Retina (tissue), 1 donor: ENCODE results near the gene PRSS57.
"Not testable (repeated sequence)": the region's sequence is repeated elsewhere in the genome, so short reads cannot be mapped to it uniquely, and the experiment has no call there.

Experiments
- DNase-seq: peaks from one replicate; pipeline ENCODE4 v3.0.0-alpha.2; 2016

Gene PRSS57

GRCh38 chr19:722553-723101 is 27.4 kb upstream of the PRSS57 start:
- no peak for DNase-seq

DNA sequence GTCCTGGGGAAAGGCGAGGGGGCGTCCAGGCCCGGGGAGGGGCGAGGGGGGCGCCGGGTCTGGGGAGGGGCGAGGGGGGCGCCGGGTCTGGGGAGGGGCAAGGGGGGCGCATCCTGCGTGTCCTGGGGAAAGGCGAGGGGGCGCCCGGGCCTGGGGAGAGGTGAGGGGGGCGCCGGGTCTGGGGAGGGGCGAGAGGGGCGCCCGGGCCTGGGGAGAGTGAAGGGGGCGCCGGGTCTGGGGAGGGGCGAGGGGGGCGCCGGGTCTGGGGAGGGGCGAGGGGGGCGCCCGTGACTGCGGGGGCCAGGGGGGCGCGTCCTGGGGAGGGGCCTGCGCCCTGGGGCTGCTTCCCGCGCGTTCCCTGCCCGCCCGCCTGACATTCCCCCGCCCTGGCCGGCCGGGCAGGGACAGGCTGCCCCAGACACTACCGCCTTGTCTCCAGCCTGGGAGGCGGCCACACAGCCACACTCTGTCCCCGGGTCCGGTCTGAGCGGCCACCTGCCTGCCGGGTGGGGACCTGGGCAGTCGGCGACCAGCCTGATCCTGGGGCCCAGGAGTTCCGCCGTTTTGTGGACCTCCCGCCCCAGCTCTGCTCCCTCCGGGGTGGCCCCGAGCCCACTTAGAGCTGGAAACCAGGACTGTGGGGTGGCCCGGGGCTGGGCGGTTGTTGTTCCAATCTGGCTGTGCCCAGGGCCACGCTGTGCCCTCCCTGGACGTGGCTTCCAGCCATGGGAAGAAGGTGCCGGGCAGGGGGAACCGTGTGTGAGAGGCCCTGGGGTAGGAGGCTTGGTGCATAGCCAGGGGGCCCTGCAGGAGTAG is 25.3 kb upstream of the PRSS57 start:
- DNase-seq: peak; percentile 79

DNA sequence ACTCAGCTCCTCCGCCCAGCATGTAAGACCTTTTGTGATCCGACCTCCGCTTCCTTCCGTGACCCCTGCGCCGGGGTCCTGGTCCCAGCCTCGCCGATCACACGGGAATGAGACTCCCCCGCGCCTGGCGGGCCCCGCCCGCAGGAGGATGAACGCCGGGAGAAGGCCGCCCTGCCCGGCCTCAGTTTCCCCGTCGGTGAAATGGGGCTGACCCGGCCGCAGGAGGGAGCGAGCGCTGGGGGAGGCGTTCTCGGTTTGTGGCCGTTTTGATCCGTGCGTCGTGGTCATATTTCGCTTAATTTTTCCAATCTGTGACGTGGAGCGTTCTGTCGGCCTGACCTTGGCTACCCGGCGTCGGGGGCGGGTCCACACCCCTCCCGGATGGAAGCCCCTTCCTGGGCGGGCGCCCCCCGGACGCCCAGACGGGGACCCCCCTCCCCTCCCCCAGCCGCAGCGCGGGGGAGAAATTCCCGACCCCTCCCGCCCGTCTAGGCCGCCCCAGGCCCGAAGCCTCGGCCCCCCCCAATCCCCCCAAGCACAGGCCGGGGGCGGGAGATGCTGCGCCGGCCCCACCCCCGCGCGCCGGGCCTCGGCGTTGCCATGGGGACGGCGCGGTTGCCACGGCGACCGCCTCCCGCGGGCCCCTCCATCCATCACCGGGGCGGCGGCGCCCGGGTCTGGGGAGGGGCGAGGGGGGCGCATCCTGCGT is 24.5 kb upstream of the PRSS57 start:
- DNase-seq: peak; percentile 82

- peak; percentile 72 for DNase-seq
These were observed 23.8 kb upstream of the PRSS57 start for GRCh38 chr19:718991-719512.

DNA sequence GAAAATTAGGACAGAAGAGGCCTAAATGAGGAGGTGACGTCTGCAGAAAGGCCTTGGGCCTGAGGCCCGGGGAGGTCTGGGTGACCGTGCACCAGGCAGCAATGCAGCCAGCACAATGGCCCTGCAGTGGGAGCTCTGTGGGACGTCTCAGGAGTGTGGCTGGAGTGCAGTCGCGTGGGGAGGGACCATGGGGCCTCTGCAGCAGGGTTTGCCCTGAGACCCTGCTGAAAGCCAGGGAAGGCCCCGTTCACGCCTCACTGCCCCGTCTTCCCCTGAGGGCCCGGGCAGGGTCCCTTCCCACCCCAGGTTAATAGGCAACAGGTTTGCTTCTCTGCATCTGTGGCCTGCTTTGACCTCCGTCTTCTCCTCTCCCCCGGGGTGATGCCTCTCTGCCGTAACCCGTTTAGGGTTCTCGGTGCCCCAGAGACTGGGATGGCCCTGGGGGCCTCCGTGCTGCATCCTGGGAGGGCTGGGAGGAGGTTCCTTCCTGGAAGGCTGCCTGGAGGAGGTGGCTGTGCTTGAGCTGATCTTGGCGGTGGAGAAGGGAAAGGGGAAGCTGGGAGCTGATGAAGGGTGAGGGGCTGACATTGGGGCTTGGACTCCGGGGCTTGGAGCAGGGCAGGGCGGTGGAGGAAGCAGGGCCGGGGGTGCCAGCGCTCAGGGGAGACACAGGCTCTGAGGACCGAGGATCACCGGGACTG is 23.1 kb upstream of the PRSS57 start:
- peak; percentile 77 for DNase-seq

GRCh38 chr19:715347-715746 is 20.1 kb upstream of the PRSS57 start:
- no peak for DNase-seq

DNA sequence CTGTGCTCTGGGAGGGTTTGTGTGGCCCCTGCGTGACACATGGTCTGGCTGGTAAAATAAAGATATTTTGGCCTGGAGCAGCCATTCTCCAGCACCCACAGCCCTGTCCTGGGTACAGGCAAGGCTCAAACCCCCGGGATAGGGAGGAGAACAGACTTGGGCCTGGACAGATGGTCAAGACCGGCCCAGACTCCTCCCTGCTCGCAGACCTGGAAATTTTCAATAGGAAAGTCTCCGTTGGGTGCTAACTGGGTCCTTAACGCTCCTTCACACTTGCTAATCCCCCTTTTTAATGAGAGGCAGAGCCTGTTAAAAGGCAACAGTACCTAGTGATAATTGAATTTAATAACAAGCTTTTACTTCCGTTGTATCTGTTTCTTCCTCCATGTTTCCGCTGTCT is 16.0 kb upstream of the PRSS57 start:
- DNase-seq: no peak

DNA sequence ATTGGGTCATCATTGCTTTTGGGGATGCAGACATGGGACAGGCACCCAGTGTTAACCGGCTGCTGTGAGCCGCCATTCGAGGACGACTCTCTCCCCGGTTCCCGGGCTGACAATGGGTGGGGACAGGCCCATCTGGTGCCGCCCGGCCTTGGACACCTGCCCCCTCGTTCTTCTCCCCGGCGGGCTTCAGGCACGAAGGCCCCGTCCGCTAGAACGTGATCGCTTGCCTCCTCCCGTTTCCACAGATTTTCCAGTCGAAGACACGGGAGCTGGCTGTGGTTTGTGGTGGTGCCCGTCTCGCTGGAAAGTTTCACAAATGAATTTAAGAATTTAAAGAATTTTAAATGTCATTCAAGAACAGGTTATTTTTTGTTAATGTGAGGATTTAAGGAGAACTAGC is 15.5 kb upstream of the PRSS57 start:
- peak; percentile 54 for DNase-seq

DNA sequence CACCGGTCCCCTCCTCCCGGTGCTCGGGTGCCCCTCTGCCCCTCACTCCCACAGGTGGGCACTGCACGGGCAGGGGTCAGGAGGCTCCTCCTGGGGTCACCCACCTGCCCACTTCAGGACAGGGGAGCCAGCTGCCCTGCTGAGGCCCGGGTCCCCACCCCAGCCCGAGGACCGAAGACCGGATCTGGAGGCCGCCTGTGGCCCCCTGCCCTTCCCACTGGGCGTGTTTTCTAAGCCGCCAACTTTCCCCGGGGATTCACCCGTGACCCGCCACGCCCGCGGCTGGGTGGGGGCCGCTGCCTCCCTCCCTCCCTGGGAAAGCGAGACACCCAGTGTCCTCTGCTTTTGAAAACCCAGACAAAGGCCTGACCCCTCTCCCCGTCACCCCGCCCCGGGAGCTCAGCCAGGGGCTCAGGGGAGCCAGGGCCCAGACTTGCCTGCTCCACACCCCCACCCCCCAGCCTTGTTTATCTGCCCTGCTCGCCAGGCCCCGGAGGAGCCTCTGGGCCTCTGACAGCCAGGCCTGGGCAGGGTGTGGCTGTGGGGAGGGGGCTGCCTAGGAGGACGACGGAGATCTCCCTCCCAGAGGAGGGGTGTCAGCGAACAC is 14.8 kb upstream of the PRSS57 start:
- DNase-seq: peak; percentile 58

DNA sequence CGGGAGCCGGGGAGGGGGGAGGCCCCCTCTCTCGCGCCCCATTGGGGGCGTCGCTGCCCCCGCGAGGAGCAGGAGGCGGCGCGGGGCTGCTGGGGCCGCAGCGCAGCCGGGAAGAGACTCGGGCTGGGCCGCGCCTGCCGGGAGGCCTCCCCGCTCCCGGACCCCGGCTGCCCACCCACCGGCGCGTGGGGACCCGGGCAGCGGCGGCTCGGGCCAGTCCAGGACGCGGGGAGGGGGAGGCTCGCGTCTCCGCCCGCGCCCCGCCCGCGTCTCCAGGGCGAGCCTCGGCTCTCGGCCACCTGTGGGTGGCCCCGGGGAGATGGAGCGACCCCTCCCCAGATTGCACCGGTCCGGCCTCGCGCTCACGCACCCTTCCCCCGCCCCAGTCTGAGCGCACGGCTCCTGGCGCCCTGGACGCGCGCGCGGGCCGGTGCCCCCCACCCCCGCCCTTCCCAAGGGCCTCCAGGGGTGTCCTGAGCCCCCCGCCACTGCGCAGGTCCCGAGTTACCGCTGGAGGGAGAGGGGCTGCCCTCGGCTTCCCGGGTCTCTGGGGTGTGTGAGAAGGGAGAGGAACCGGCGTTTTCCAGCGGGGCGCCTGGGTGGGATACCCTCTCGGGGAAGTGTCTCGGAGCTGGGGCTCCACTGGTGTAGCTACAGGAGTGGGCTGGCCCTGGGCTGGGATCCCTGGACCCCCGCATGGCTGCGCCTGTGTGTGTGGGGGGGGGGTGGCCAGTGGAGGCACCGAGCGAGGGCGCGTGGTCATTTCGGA is 14.1 kb upstream of the PRSS57 start:
- peak; percentile 59 for DNase-seq

DNA sequence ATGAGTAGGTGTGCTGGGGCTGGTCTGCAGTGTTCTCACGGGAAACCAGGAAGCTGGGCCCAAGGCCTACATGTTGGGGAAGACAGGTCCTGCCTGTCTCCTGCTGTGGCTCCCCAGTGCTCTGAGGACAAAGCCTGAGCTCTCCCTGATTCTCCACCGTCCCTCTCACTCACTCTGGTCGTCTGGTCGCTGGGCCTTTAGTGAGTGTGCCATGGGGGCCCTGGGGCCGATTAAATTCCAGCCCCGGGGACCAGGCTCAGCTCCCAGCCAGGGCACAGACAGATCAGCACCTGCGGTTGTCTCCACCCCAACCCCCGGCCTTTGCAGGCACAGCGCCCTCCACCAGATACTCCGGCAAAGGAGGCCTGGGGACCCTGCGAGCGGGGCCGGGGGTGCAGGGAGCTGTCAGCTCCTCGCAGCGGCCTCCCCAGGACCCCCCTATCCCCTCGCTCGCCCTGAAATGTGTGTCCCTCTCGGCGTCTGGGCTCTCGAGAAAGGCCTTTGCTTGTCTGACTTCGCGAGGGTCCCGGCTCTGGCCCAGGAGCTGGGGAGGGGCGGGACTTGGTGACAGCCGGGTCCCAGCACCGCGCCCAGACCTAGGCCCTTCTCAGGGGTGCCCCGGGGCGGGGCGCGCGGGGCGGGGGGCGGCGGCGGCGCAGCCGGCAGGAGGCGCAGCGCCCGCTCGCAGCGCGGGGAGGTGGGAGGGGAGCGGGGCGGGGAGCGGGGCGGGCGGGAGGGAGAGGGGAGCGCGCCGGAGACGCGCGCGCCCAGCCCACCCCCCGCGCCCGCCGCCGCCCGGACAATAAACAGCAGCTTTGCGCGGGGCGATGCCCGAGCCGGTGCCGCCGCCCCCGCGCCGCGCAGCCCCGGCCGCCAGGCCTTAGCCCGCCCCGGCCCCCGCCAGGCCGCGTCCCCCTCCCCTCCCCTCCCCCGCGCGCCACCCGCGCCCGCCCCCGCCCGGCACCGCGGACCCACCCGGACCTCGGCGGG is 13.2 kb upstream of the PRSS57 start, which contains the start of gene PALM:
PALM (plus strand) TSS at position 782 of the 990 bp plus-strand sequence. CDS start 212 bp downstream, outside the sequence.
- peak; percentile 76 for DNase-seq

GRCh38 chr19:704447-704741 is 9.1 kb upstream of the PRSS57 start:
- DNase-seq: no peak

DNA sequence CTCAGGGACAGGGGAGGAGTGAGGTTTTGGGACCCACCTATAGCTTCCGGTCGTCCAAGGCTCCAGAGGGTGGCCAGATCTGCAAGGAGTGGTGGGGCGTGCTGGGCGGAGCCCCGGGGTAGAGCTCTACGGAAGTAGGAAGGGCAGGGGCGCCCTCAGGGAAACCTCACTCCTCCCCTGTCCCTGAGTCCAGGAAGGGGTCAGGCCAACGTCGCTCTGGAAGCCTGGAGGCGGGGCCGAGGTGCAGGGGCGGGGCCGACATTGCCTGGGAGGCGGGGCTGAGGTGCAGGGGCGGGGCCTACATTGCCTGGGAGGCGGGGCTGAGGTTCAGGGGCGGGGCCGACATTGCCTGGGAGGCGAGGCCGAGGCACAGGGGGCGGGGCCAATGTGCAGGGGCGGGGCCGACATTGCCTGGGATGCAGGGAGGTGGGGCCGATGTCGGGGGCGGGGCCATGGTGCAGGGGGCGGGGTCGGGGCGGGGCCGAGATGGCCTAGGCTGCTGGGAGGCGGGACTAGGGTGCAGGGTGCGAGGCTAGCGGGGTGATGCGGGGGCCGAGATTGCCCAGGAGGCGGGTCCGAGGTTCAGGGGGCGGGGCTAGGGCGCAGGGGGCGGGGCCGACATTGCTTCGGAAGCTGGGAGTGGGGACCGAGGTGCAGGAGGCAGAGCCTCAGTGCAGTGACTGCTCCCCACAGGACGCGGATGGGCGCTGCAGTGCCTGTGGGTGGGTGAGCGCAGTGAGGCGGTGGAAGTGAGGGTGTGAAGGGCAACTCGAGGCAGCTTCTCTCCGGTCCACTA is 8.6 kb upstream of the PRSS57 start:
- peak; percentile 48 for DNase-seq

DNA sequence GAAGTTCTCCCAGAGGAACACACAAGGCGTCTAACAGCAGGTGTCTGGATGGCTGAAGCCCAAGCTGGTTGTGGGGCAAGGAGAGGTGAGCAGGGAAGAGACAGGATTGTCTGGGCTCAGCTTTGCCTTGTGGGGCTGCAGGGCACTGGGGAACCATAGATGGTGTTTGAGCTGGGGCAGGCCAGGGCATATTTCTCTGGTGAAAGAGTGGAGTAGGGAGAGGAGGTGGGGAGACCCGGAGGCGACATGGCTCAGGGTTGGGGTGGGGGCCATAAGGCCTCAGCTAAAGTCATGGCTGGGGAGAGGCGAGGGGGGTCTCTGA is 8.0 kb upstream of the PRSS57 start:
- no peak for DNase-seq

- DNase-seq: not testable (repeated sequence)
These were observed 7.6 kb upstream of the PRSS57 start for GRCh38 chr19:702847-703246.

DNA sequence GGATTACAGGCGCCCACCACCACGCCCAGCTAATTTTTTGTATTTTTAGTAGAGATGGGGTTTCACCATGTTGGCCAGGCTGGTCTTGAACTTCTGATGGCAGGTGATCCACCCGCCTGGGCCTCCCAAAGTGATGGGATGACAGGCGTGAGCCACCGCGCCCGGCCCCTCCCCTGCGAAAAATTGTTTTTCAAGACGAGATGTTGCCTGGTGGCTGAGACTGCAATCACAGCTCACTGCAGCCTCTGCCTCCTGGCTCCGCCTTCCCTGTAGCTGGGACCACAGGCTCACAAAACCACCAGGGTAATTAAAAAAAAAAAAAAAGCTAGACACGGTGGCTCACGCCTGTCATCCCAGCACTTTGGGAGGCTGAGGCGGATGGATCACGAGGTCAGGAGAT is 4.6 kb upstream of the PRSS57 start:
- DNase-seq: not testable (repeated sequence)

DNA sequence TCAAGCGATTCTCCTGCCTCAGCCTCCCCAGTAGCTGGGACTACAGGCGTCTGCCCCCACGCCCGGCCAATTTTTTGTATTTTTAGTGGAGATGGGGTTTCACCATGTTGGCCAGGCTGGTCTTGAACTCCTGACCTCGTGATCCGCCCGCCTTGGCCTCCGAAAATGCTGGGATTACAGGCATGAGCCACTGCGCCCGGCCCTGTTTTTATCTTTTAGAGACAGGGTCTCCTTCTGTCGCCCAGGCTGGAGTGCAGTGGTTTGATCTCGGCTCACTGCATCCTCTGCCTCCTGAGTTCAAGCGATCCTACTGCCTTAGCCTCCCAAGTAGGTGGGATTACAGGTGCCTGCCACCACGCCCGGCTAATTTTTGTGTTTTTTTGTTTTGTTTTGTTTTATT is 3.3 kb upstream of the PRSS57 start:
- not testable (repeated sequence) for DNase-seq

DNA sequence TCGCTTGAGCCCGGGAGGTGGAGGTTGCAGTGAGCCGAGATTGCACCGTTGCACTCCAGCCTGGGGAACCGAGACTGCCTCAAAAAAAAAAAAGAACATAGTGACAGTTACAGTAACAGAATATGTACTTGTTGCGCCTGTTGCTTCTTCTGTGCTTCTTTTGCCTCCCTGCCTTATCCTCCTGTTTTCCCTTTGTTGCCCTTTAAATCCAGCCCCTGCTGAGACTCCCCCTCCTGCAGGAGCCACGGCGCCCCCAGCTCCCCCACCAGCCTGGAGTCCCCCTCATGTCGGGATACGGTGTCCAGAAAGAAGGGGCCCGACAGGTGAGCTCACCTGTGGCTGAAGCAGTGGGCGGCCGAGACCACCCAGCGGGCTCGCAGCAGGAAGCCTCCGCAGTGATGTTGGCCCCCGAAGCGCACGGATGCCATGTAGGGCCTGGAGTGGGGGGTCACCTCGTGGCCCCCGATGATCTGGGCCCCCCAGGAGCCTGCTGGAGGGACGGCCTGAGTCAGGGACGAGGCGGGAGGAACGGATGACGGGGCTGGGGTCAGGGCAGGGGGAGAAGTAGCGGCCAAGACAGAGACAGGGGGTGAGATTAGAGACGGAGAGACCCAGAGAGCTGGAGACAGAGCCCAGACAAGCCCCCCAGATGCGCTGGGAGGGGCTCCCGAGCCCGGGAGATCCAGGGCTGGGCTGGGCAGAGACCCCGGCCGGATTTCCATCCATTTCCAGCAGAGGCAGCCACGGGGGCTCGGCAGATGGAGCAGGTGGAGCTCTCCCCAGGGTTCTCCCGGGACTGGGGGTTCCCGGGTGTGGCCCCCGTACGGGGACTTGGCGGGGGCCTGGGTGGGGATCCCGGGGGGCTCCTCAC is 536 bp downstream of the PRSS57 start:
- DNase-seq: no peak

DNA sequence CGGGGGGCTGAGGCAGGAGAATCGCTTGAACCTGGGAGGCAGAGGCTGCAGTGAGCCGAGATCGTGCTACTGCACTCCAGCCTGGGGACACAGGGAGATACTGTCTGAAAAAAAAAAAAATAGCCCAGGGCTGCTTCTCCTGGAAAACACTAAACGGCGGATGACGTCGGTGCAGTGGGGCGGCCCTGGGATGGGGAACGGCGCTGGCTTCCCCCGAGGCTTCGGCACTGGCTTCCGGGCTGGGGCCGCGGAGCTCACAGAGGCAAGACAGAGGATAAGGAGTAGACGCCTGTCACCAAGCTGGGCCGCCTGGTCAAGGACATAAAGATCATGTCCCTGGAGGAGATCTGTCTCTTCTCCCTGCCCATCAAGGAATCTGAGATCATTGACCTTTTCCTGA is 5.0 kb downstream of the PRSS57 start:
- no peak for DNase-seq
